Measurements from ENCODE around the gene LPGAT1.

DNA sequence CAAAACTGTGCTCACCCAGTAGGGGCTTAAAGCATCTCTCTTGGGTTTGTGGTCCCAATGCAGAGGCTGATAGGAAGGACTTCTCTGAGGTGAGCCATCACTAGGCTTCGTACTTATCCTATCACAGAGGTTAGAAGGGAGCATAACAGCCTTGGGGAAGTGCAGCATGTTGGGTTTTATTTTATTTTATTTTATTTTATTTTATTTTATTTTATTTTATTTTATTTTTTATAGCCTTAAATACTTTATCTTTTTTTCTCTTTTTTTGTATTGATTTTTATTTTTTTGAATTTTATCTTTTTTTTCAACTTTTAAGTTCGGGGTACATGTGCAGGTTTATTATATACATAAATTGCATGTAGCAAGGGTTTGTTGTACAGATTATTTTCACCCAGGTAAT, 48.9 kb upstream of the LPGAT1 start:
- TF ChIP-seq CTCF (IDR thresholded peaks at IDR 0.05; ENCODE audit: extremely low read depth in 1 of 2, insufficient read depth in 1 of 2, low read depth in 1 of 2, low read length in 2 of 2) (no peak), POLR2A (IDR thresholded peaks at IDR 0.05; ENCODE audit: low read depth, low read length) (no peak), POLR2AphosphoS5 (IDR thresholded peaks at IDR 0.05; ENCODE audit: insufficient read depth, low read depth, low read length) (no peak), EZH2 (IDR thresholded peaks at IDR 0.05; ENCODE audit: borderline replicate concordance, low read depth, low read length, severe bottlenecking) (no peak), MAX (IDR thresholded peaks at IDR 0.05; ENCODE audit: insufficient read depth, insufficient read length) (no peak), GATA2 (IDR thresholded peaks at IDR 0.05; ENCODE audit: insufficient read depth, insufficient read length, low read depth, low read length) (no peak), FOS (IDR thresholded peaks at IDR 0.05; ENCODE audit: borderline replicate concordance, insufficient read depth, low read length) (no peak)
